Measurements from ENCODE around the gene MKLN1. TPM values are rescaled to one million over a fixed set of nuclear protein-coding genes. Genes with fewer than 3 reads are reported as not detected.
A peak's percentile ranks its signal among the peaks of the same experiment; 100 is the strongest.

Gene MKLN1
- total and polyA plus RNA-seq, 2 of the 13 experiments (the other 11 are each of a cell fraction or from before 2014, with no cell fraction given) = 33.6 to 43.5 TPM

DNA sequence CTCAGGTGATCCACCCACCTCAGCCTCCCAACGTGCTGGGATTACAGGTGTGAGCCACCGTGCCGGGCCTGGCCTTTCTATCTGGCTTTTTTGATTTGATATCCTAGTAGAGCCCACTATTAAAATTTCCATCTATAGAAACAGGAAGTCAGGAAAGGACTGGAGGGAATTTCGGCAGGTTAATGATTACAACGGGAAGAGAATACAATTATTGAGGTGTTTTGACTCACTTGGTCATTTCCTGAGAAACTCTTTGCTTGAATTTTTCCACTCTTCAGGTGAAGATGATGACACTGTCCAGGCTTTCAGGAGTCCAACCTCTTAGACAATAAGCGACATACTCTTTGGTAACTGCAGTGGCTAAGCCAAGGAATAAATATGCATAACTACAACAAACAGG lies 1.1 kb upstream of the MKLN1 start (continued):
- TF ChIP-seq, protein P1, sequence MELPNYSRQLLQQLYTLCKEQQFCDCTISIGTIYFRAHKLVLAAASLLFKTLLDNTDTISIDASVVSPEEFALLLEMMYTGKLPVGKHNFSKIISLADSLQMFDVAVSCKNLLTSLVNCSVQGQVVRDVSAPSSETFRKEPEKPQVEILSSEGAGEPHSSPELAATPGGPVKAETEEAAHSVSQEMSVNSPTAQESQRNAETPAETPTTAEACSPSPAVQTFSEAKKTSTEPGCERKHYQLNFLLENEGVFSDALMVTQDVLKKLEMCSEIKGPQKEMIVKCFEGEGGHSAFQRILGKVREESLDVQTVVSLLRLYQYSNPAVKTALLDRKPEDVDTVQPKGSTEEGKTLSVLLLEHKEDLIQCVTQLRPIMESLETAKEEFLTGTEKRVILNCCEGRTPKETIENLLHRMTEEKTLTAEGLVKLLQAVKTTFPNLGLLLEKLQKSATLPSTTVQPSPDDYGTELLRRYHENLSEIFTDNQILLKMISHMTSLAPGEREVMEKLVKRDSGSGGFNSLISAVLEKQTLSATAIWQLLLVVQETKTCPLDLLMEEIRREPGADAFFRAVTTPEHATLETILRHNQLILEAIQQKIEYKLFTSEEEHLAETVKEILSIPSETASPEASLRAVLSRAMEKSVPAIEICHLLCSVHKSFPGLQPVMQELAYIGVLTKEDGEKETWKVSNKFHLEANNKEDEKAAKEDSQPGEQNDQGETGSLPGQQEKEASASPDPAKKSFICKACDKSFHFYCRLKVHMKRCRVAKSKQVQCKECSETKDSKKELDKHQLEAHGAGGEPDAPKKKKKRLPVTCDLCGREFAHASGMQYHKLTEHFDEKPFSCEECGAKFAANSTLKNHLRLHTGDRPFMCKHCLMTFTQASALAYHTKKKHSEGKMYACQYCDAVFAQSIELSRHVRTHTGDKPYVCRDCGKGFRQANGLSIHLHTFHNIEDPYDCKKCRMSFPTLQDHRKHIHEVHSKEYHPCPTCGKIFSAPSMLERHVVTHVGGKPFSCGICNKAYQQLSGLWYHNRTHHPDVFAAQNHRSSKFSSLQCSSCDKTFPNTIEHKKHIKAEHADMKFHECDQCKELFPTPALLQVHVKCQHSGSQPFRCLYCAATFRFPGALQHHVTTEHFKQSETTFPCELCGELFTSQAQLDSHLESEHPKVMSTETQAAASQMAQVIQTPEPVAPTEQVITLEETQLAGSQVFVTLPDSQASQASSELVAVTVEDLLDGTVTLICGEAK (IDR thresholded peaks at IDR 0.05) = no peak
- TF ChIP-seq, protein P1 (CRISPR knock-in tag; IDR thresholded peaks at IDR 0.05) = no peak
- TF ChIP-seq ZNF672 (CRISPR knock-in tag; IDR thresholded peaks at IDR 0.05) (no peak), CCDC6 (CRISPR knock-in tag; IDR thresholded peaks at IDR 0.05) (no peak), ELF3 (CRISPR knock-in tag; IDR thresholded peaks at IDR 0.05) (peak; percentile 57), BRCA1 (CRISPR knock-in tag; IDR thresholded peaks at IDR 0.05) (no peak), ZMAT3 (CRISPR knock-in tag; conservative IDR thresholded peaks at IDR 0.05) (no peak), ZNF652 (CRISPR knock-in tag; IDR thresholded peaks at IDR 0.05; ENCODE audit: borderline replicate concordance, low read depth) (no peak), SMARCC2 (IDR thresholded peaks at IDR 0.05) (no peak), PTBP1 (IDR thresholded peaks at IDR 0.05; ENCODE audit: low read depth, low read length, poor library complexity, severe bottlenecking) (no peak), ONECUT2 (CRISPR knock-in tag; IDR thresholded peaks at IDR 0.05) (no peak), ZNF44 (CRISPR knock-in tag; IDR thresholded peaks at IDR 0.05) (no peak)
- TF ChIP-seq, protein P2, sequence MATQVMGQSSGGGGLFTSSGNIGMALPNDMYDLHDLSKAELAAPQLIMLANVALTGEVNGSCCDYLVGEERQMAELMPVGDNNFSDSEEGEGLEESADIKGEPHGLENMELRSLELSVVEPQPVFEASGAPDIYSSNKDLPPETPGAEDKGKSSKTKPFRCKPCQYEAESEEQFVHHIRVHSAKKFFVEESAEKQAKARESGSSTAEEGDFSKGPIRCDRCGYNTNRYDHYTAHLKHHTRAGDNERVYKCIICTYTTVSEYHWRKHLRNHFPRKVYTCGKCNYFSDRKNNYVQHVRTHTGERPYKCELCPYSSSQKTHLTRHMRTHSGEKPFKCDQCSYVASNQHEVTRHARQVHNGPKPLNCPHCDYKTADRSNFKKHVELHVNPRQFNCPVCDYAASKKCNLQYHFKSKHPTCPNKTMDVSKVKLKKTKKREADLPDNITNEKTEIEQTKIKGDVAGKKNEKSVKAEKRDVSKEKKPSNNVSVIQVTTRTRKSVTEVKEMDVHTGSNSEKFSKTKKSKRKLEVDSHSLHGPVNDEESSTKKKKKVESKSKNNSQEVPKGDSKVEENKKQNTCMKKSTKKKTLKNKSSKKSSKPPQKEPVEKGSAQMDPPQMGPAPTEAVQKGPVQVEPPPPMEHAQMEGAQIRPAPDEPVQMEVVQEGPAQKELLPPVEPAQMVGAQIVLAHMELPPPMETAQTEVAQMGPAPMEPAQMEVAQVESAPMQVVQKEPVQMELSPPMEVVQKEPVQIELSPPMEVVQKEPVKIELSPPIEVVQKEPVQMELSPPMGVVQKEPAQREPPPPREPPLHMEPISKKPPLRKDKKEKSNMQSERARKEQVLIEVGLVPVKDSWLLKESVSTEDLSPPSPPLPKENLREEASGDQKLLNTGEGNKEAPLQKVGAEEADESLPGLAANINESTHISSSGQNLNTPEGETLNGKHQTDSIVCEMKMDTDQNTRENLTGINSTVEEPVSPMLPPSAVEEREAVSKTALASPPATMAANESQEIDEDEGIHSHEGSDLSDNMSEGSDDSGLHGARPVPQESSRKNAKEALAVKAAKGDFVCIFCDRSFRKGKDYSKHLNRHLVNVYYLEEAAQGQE (IDR thresholded peaks at IDR 0.05; ENCODE audit: borderline replicate concordance in 1 of 2, low read depth in 1 of 2, low read length in 2 of 2) = 0 out of 4 replicates have a peak, but pooled peaks of 1 of the 2 experiments have one; percentile 12
- TF ChIP-seq, protein P3, sequence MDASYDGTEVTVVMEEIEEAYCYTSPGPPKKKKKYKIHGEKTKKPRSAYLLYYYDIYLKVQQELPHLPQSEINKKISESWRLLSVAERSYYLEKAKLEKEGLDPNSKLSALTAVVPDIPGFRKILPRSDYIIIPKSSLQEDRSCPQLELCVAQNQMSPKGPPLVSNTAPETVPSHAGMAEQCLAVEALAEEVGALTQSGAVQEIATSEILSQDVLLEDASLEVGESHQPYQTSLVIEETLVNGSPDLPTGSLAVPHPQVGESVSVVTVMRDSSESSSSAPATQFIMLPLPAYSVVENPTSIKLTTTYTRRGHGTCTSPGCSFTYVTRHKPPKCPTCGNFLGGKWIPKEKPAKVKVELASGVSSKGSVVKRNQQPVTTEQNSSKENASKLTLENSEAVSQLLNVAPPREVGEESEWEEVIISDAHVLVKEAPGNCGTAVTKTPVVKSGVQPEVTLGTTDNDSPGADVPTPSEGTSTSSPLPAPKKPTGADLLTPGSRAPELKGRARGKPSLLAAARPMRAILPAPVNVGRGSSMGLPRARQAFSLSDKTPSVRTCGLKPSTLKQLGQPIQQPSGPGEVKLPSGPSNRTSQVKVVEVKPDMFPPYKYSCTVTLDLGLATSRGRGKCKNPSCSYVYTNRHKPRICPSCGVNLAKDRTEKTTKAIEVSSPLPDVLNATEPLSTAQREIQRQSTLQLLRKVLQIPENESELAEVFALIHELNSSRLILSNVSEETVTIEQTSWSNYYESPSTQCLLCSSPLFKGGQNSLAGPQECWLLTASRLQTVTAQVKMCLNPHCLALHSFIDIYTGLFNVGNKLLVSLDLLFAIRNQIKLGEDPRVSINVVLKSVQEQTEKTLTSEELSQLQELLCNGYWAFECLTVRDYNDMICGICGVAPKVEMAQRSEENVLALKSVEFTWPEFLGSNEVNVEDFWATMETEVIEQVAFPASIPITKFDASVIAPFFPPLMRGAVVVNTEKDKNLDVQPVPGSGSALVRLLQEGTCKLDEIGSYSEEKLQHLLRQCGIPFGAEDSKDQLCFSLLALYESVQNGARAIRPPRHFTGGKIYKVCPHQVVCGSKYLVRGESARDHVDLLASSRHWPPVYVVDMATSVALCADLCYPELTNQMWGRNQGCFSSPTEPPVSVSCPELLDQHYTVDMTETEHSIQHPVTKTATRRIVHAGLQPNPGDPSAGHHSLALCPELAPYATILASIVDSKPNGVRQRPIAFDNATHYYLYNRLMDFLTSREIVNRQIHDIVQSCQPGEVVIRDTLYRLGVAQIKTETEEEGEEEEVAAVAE (CRISPR knock-in tag; IDR thresholded peaks at IDR 0.05; ENCODE audit: borderline replicate concordance) = 0 out of 2 replicates have a peak, but pooled peaks have one; percentile 35

Data from HepG2 (cell line).